ENCODE data around the gene C1orf198.

C1orf198 gene

DNA sequence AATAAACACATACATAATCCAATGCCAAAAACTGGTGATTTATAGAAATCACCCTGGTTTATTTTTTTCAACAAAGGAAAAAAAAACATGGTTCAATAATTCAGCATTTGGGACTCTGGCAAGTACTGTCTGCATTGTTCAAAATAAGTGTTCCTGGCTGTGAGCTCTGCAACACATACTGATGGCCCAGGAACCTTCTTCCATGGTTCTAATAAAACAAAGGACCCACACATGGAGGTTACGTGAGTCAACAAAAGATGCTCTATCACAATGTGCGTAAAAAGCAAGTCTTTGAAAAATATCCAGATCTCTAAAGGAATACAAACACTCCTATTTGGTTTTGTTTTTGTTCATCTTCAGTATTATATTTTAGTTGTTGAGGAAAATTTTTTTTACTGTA, 37.9 kb upstream of the C1orf198 start:
- Histone ChIP-seq H3K27ac (no peak overlapping the region), H3K4me1 (no peaks in the 10 kb centered on the region), H3K4me3 (no peak overlapping the region), H3K27me3 (no peaks in the 10 kb centered on the region), H3K4me2 (no peak overlapping the region), H3K36me3 (peaks cover 78% of the 10 kb centered on the region), H4K20me1 (no peaks in the 10 kb centered on the region), H3K9ac (no peak overlapping the region), H3K9me3 (no peaks in the 10 kb centered on the region)
- TF ChIP-seq Cebpa-rat (IDR thresholded peaks at IDR 0.05), result no peak

DNA sequence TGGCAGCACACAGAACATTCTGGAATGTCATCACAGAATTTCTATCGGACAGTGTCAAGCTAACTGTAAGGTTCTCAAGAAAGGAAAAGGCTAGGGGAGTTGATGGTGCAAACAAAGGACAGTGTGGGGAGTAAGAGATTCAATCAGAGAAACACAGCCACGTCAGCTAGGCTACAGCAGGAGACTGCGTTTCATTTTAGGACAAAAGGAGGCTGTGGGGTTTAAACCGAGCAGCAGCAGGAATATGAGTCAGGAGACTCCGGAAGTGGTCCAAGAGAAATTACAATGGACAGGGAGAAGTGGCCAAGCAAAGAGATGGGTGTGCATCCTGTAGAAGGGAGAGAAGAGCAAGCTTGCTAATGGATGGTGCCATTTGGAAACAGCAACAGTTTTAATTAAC, 37.4 kb upstream of the C1orf198 start:
- no peak overlapping the region for H3K4me3 ChIP-seq
- no peaks in the 10 kb centered on the region for H3K27me3 ChIP-seq
- no peak overlapping the region for H3K4me2 ChIP-seq
- no peak overlapping the region for H3K27ac ChIP-seq
- TF ChIP-seq Cebpa-rat (IDR thresholded peaks at IDR 0.05), result no peak
- H3K9me3 ChIP-seq, result no peaks in the 10 kb centered on the region
- H4K20me1 ChIP-seq, result no peaks in the 10 kb centered on the region
- H3K9ac ChIP-seq, result no peak overlapping the region
- H3K4me1 ChIP-seq, result no peaks in the 10 kb centered on the region
- H3K36me3 ChIP-seq, result peaks cover 73% of the 10 kb centered on the region

DNA sequence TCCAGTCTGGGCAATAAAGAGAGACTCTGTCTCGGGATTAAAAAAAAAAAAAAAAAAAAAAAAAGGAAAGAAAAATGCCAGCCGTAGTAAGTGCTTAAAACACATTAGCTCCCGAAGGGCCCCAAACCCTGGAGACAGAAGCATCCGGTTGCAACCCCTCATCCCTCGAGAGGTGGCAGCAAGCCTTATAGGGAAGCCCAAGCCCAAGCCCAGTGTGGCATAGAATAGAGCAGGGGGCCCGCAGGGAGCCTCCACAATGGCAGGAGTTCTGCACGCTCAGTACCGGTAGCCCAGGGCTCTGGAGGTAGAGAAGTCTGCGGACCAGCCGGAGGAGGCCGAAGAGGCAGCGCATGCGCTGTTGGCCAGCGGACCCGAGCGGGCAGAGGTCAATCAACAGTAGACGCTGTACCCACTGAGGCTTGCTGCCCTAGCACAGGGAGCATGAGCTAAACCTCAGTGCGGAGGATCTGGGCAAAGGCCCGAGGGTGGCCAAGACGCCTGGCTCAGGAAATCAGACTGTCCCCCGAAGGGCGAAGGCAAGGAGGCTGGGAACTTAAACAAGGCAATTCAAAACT, 34.1 kb upstream of the C1orf198 start:
- Histone ChIP-seq H3K4me1 (no peaks in the 10 kb centered on the region), H3K9ac (no peak overlapping the region), H3K27ac (no peak overlapping the region), H3K9me3 (no peaks in the 10 kb centered on the region), H3K4me3 (no peak overlapping the region), H3K36me3 (peaks cover 40% of the 10 kb centered on the region), H4K20me1 (no peaks in the 10 kb centered on the region), H3K27me3 (no peaks in the 10 kb centered on the region), H3K4me2 (no peak overlapping the region)
- TF ChIP-seq Cebpa-rat (IDR thresholded peaks at IDR 0.05), result no peak

DNA sequence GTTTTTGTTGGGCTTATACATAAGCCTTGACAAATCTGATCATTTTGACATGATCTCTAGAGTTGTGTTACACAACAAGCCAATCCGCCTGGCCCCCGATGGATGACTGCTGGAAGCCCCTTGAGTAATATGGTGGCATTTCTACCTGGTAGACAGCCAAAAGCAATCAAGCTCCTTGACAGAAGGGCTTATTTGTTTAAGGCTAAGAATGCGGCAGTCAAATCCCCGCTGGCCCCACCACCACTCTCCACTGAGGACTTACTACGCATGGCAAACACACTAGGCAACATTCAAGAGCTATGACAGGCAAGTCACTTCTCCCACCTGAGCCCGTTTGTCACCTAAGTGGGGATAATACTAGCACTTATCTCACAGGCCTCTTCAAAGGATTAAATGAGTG, 33.4 kb upstream of the C1orf198 start:
- H3K4me1 ChIP-seq, result no peaks in the 10 kb centered on the region
- H4K20me1 ChIP-seq, result no peaks in the 10 kb centered on the region
- H3K9ac ChIP-seq, result no peak overlapping the region
- H3K9me3 ChIP-seq, result no peaks in the 10 kb centered on the region
- TF ChIP-seq Cebpa-rat (IDR thresholded peaks at IDR 0.05), result no peak
- H3K4me2 ChIP-seq, result no peak overlapping the region
- no peaks in the 10 kb centered on the region for H3K27me3 ChIP-seq
- H3K36me3 ChIP-seq, result peaks cover 34% of the 10 kb centered on the region
- H3K4me3 ChIP-seq, result no peak overlapping the region
- no peak overlapping the region for H3K27ac ChIP-seq

- TF ChIP-seq Cebpa-rat (IDR thresholded peaks at IDR 0.05), result no peak
- Histone ChIP-seq H3K27ac (no peak overlapping the region), H3K9me3 (no peaks in the 10 kb centered on the region), H3K4me2 (no peak overlapping the region), H3K27me3 (no peaks in the 10 kb centered on the region), H3K36me3 (peaks cover 27% of the 10 kb centered on the region), H3K9ac (no peak overlapping the region), H3K4me3 (no peak overlapping the region), H3K4me1 (no peaks in the 10 kb centered on the region), H4K20me1 (no peaks in the 10 kb centered on the region)
These were observed 32.7 kb upstream of the C1orf198 start for GRCh38 chr1:230900984-230901383.

- Histone ChIP-seq H4K20me1 (no peaks in the 10 kb centered on the region), H3K9me3 (no peaks in the 10 kb centered on the region), H3K4me2 (no peak overlapping the region), H3K9ac (no peak overlapping the region), H3K4me1 (no peaks in the 10 kb centered on the region), H3K36me3 (peaks cover 15% of the 10 kb centered on the region; the same call in 1 of the 2 replicates), H3K27me3 (no peaks in the 10 kb centered on the region), H3K4me3 (no peak overlapping the region), H3K27ac (no peak overlapping the region)
- TF ChIP-seq Cebpa-rat (IDR thresholded peaks at IDR 0.05), result no peak
These were observed 31.5 kb upstream of the C1orf198 start for GRCh38 chr1:230899841-230900251.

- no peak for TF ChIP-seq Cebpa-rat (IDR thresholded peaks at IDR 0.05)
- peaks cover 10% of the 10 kb centered on the region; the same call in 1 of the 2 replicates for H3K36me3 ChIP-seq
These were observed 30.4 kb upstream of the C1orf198 start for GRCh38 chr1:230898748-230899147.

DNA sequence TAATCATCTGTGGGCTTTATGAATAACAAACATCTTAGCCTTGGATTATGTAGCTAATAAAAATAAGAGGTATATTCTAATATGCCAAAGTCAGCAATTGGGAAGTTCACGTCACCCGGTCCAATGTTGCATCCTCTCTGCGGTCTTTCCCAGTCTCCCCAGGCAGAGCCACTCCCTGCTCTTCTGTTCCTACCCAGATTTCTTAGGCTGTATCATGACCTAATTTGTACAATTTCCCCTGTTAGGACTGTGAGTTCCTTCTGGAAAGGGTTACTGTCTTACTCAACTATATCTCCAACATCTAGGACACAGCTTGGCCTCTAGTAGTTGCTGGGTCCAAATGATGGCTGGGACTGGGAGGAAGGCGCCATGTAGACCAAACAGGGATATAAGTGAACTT, 29.8 kb upstream of the C1orf198 start:
- Histone ChIP-seq H3K9ac (no peak overlapping the region), H3K9me3 (no peaks in the 10 kb centered on the region), H3K27me3 (no peaks in the 10 kb centered on the region), H3K27ac (no peak overlapping the region), H3K4me2 (no peak overlapping the region), H3K4me3 (no peak overlapping the region), H3K4me1 (no peaks in the 10 kb centered on the region), H4K20me1 (no peaks in the 10 kb centered on the region), H3K36me3 (peaks cover 4% of the 10 kb centered on the region; the same call in 1 of the 2 replicates)
- no peak for TF ChIP-seq Cebpa-rat (IDR thresholded peaks at IDR 0.05)

More at GRCh38 chr1:230898748-230899147, 30.4 kb upstream of the C1orf198 start:
- no peaks in the 10 kb centered on the region for H4K20me1 ChIP-seq
- no peaks in the 10 kb centered on the region for H3K9me3 ChIP-seq
- H3K4me2 ChIP-seq, result no peak overlapping the region
- no peak overlapping the region for H3K9ac ChIP-seq
- no peak overlapping the region for H3K27ac ChIP-seq
- H3K27me3 ChIP-seq, result no peaks in the 10 kb centered on the region
- H3K4me3 ChIP-seq, result no peak overlapping the region
- H3K4me1 ChIP-seq, result no peaks in the 10 kb centered on the region

DNA sequence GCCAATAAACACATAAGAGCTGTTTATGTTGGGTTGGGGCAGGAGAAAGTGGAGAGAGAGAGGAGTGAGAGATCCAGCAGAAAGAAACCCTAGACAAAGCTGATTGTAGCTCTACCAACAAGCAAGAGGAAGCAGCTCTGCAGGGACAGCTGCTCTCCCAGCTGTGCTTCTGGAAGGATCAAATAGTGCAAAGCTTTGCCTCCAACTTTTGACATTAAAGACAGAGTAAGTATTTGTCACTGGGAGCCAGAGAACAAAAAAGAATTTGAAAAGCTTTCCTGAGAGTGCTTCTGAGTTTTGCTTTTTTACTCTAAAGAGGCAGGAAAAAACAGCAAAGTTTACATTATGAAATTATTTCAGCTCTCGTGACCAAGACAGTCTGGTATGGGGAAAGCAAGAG, 28.5 kb upstream of the C1orf198 start:
- H3K4me3 ChIP-seq, result no peak overlapping the region
- no peaks in the 10 kb centered on the region for H3K27me3 ChIP-seq
- H3K36me3 ChIP-seq, result no peaks in the 10 kb centered on the region
- no peaks in the 10 kb centered on the region for H4K20me1 ChIP-seq
- H3K9me3 ChIP-seq, result no peaks in the 10 kb centered on the region
- TF ChIP-seq Cebpa-rat (IDR thresholded peaks at IDR 0.05), result no peak
- no peaks in the 10 kb centered on the region for H3K4me1 ChIP-seq
- no peak overlapping the region for H3K4me2 ChIP-seq
- H3K9ac ChIP-seq, result no peak overlapping the region
- H3K27ac ChIP-seq, result no peak overlapping the region

DNA sequence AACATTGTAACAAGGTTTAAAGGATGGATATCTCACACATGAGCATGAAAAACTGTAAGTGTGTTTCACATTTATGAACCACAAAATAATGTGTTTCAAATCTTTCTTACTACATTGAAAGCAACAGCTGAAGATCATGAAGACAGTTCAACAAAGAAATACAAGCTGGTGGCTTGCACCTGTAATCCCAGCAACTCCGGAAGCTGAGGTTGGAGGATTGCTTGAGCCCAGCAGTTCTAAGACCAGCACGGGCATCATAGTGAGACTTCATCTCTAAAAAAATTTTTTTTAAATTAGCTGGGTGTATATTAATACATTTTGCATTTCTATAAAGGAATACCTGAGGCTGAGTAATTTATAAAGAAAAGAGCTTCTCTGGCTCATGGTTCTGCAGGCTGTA, 27.1 kb upstream of the C1orf198 start:
- H3K9me3 ChIP-seq, result no peaks in the 10 kb centered on the region
- H3K4me2 ChIP-seq, result no peak overlapping the region
- no peak overlapping the region for H3K4me3 ChIP-seq
- H3K4me1 ChIP-seq, result no peaks in the 10 kb centered on the region
- H3K36me3 ChIP-seq, result no peaks in the 10 kb centered on the region
- no peak overlapping the region for H3K9ac ChIP-seq
- H3K27me3 ChIP-seq, result no peaks in the 10 kb centered on the region
- no peaks in the 10 kb centered on the region for H4K20me1 ChIP-seq
- no peak for TF ChIP-seq Cebpa-rat (IDR thresholded peaks at IDR 0.05)
- H3K27ac ChIP-seq, result no peak overlapping the region

GRCh38 chr1:230894664-230895063, 26.3 kb upstream of the C1orf198 start:
- H3K4me3 ChIP-seq, result no peak overlapping the region
- H3K36me3 ChIP-seq, result no peaks in the 10 kb centered on the region
- no peak overlapping the region for H3K27ac ChIP-seq
- H3K9ac ChIP-seq, result no peak overlapping the region
- H3K27me3 ChIP-seq, result no peaks in the 10 kb centered on the region
- H3K4me1 ChIP-seq, result no peaks in the 10 kb centered on the region
- no peaks in the 10 kb centered on the region for H4K20me1 ChIP-seq
- TF ChIP-seq Cebpa-rat (IDR thresholded peaks at IDR 0.05), result no peak
- H3K4me2 ChIP-seq, result no peak overlapping the region
- H3K9me3 ChIP-seq, result no peaks in the 10 kb centered on the region

All from BLaER1 (cell line).